Measurements from ENCODE around the gene PGA4.
"Not testable (repeated sequence)": the region's sequence is repeated elsewhere in the genome, so short reads cannot be mapped to it uniquely, and the experiment has no call there.

Gene PGA4

DNA sequence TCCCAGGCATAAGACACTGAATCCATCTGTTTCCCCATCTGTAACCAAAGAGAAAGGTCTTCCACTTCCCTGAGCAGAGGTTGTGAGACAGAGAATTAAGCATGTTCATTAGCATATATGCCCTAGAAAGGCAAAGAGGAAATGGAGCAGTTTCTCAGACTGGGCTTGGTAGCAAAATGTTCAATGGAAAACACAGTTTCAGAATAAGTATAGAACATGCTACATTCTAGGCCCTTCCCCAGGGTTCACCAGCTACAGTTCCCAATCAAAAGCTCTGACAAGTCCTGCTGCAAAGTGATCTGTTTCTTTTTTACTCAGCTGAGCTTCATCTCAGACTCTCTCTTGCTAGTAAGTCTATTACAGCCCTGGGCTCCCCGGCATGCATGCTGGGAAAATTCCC, 30.2 kb downstream of the PGA4 start:
- DNase-seq = not testable (repeated sequence)

DNA sequence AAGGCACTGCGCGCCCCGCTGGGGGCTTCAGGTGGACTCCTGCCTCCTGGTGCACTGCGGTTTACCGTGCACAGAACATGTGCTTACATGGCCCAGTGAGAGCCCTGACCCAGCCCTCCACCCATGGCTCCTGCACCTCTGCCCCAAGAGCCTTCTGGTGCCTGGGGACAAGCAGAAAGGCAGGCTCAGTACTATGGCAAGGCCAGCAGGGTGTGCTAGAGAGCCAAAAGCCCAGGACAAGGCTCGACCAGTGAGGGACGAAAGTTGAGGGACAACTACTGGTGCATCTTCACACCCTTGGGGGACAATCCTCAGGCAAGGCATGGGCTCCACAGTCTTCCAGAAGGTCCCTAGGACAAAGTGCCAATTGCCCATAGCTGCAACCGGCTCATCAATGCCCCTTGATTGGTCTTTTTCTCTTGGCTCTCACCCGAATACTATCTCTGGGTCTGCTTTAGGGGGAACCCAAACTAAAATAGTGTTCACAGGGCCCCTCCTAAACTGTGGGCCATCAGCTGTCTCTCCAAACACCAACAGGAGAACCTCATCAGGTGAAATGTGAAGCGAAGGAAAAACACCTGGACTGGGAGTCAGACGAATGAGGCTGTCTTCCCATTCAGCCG, 32.4 kb downstream of the PGA4 start:
- DNase-seq = peak; percentile 29

DNA sequence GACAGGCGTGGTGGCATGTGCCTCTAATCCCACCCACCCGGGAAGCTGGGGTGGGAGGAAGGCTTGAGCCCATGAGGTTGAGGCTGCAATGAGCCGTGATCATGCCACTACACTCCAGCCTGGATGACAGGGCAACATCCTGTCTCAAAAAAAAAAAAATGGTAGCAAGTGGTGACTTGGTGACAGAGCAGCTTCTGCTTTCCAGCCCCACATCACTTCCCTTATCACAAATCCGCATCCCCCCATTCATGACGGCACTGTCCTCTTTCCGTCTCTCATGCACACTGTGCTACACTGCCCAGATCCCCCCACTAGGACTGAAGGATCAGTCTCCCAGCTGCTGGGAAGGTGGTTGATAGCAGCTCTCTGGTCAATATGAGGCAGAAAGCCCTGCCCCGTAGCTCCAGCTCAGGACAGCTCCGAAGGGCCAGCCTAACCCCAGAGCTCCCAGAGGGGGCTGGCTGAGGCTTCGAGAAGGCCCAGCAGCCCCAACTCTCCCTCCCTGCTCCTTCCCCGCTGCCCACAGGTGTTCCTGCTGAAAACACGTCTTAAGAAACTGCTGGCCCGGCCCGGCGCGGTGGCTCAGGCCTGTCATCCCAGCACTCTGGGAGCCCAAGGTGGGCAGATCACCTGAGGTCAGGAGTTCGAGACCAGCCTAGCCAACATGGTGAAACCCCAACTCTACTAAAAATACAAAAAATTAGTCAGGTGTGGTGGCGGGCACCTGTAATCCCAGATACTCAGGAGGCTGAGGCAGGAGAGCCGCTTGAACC, 34.7 kb downstream of the PGA4 start:
- DNase-seq = no peak

DNA sequence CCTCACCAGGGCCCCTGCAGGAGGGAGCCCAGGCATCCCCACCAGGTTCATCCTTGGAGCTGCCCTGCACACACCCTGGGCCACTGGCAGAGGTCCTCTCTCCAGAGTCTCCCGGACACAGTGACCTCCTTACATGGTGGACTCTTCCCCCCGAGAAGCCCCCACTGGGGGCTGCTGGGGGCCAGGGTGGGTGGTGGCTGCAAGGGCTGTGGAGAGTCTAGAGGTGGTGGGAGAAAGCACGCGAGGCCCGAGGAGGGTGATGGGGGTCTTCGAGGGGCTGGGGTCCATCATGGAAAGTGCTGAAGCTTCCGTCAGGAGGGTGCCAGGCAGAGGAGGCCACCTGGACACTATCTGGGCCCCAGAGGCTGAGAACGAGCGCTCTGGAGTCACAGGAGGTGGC, 36.4 kb downstream of the PGA4 start:
- DNase-seq = no peak

DNA sequence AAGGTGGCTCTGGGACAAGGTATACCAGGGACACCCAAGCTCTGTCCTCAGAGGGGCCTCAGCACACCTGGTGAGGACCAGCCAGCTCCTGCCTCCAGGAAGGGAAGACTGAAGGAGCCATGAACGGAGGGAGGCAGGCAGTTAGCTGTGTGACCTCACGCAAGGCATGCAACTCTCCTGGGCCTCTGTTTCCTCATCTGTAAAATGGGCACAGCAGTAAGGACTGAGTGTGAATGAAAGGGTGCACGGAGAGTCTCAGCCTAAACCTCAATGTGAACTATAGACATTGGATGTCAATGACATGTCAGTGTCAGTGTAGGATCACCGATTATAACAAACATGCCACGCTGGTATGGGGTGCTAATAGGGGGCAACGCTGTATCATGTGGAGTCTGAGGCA, 37.2 kb downstream of the PGA4 start:
- no peak for DNase-seq

DNA sequence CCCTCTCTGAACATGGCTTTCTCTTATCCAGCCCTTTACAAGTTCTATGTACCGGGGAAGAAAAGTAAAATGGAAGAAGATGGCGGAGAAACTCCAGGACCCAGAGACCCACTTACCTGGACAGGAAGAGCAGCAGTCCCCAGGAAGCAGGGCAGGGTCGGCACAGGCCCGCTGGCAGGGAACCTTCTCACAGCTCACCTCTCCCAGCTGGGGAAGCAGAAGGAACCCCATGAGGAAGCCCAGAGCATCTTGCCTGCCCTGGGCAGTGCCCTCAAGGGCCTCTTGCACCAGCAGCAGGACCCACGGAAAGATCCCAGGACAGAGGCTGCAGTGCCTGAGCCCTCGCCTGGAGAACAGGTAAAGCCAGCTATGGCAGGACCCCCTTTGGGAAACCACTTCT, 42.2 kb downstream of the PGA4 start:
- no peak for DNase-seq

DNA sequence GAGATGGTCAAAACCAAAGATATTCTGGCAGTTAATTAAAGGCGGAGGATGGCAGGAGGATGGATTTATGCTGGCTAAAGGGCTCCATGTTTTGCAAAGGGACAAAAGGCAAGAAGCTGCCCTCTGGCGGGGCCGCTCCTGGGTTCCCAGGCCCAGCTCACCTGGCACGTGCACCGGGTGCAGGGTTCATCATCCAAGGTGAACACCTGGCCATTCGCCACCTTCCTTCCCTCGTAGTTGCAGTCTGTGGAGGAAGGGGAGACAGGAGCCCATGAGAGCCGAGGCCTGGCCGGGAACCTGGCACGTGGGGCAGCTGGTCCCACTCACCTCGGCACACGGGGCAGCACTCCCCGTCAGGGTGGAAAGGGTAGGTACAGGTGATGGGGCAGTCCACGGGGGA, 42.6 kb downstream of the PGA4 start:
- DNase-seq = no peak

DNA sequence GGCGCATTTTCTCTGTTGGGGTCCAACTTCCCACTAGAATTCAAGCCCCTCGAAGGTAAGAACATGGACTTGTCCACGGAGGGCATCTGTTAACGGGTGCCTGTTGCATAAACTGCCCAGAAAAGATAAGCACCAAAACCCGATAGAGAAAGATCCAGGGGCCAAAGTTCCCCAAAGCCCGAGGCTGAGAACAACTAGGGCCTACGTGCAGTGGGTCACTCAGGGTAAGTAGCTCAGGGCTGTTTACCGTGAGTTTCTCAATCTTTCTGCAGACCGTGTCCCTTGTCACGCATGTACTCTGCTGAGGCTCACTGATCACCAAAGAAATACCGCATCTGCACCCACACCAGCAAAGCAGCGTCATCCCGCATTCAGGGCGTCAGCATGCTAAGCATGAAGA, 43.2 kb downstream of the PGA4 start:
- DNase-seq = no peak

DNA sequence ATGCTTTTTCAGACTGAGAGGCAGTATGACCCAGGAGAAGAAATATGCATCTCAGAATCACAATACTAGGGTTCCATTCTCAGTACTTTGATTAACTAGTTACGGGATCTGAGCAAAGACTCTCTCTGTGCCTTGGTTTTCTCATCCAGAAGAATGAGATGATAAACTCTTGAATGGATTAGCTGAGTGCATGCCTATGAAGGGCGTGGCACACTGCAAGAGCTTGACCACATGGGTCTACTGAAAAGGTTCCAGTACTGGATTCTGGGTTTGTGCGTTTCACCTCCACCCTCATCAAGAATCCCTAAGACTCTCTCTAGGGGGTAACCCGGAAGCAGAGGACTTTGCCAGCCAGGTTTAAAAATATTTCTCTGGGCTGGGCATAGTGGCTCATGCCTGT, 44.5 kb downstream of the PGA4 start:
- no peak for DNase-seq

DNA sequence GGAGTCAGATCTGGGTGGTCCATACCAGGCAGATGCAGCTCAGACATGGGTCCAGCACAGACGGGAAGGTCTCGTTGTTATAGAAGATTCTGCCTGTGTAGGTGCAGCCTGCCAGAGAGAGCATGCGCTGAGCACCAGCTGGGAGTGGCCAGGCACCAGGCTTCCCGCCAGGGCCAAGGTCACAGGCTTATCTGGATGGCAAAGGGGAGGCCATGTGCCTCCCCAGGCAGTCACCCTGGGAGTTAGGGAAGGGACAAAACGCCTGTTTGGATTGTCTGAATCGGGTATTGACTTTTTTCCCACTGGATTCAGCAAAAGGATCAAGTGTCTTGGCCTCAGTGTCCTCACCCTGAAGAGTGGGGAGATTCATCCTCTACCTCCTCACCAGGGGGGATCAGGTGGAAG, 45.3 kb downstream of the PGA4 start:
- DNase-seq = no peak

DNA sequence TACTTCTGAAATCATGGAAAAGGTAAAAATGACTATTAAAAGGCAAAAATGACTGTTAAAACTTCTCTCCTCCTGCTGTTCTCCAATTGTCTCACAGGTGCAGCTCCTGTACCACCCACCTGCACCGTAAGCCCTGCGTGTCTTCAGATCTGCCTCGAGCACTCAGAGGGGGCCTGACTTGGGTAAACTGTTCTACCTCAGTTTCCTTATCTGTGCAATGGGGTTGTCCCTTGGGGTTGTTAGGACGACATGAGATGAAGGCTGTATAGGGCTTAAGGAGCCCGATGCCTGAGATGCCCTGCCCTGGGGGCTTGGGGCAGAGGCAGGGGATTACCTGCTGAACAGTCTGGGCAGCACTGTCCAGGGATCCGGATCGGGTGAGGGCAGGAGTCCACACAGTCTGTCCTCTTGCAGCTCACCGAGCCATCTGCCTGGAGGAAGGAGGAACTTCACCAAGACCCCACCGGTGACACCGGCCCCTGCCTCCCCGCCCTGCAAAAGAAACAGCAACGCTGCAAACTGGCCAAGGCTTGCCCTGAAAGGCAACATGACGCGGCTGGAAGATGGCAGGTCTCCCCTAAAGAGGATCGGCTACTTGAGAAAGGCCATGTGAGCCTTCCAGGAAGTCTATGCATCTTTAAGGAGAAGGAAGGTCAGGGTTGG, 46.6 kb downstream of the PGA4 start:
- no peak for DNase-seq

DNA sequence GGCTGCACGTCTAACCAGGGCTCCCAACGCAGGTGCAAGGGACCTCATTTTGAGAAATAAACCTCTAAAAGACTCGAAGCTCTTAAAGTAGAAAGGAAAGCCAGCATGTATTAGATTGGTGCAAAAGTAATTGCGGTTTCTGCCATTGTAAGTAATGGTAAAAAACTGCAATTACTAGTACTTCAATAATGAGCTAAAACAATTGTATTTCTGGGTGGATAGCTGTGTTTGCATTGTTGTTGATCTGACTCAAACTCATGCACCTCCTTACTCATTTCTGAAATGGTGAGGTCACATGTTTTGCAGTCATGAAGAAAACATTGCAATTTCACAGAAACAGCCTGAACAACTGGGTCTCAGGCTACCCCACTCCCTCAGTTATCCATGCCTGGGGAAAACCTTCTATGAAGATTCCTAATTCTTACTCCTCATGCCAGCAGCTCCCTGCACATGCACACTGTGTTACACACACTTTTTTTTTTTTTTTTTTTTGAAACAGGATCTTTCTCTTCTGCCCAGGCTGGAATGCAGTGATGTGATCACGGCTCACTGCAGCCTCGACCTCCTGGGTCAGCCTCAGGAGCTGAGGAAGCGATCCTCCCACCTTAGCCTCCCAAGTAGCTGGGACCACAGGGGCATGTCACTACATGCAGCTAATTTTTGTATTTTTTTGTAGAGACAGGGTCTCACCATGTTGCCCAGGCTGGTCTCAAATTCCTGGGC, 48.4 kb downstream of the PGA4 start:
- no peak for DNase-seq

DNA sequence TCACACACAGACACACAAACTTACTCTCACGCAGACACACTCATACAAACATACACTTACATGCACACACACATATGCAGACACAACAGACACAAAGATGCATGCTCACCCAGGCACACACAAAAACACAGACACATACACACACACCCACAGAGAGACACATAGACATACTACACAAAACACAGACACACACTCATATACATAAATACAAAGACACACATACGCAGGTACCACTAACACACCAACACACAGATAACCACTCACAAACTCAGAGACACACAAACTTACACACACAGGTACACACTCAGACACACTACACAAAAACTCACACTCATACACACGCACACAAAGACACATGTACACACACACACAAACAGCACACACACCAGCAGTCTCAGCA, 50.6 kb downstream of the PGA4 start:
- DNase-seq = no peak

DNA sequence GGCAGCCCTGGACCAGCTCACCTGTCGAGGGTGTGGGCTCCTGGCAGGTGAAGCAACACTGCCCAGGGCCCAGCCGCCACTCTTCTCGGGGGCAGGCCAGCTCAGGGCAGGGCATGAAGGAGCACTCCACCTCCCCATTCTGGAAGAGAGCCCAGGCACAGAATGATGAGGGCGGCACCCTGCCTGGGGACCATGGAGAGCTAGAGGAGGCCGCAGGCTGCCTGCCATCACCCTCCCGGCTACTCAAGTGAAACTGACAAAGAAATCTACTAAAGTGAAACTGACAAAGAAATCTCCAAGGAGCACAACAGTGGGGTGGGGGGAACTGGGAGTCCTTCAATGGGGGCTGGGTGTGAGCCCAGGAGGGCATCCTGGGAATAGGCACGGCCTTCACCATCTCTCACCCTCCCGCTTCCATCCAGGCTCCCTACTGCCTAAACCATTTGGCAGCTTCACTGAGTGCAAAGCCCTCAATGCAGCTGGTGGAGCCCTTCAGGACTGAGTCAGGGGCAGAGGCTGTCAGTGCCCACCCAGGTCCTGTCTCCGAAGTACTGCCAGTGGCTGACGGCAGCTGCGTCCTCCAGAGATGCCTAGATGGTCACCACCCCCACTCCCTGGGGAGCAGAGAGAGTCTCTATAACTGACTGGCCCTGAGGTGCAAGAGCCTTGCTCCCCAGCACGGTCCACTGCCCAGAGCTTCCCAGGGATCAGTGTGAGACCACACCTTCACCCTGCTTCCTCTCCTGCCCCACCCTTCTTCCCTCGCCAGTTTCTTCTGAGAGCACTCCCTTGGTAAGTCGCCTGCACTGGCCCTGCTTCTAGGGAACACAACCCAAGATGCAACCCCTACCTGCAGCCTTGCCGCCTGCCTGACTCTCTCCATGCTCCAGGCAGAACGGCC, 51.3 kb downstream of the PGA4 start:
- no peak for DNase-seq

DNA sequence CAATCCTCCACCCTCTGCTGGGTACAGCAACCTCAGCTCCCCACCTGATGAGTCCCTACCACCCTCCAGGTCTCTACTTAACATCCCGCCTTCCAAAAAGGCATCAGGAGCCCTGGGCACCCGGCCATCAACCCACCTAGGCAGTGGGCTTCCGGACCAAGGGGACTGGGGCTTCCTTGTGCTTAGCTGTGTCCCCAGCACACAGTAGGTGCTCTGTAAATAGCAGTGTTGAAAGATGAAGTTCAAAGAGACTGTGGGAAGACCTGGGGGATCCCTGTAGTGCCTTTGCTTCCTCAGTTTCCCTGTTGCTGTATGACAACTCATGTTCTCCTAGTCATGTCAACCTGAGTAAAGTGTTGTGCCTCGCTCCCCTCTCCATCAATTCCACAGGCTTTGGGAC, 51.9 kb downstream of the PGA4 start:
- no peak for DNase-seq

DNA sequence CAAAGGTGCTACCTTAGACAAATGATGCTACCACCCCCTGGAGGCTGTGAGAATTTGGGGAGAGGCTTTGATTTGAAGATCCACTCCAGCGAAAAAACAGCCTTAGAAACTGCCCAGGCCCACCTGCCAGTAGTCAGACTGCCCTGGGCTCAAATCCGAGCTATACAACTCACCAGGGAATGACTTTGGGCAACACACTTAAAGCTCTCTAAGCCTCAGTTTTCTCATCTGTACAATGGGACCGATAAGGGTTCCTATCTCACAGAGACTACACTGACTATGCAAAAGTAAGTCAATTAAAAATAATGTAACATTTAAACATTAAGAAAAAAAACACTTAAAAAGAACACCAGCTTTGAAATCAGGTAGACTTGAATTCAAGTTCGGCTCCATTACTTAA, 53.0 kb downstream of the PGA4 start:
- no peak for DNase-seq

DNA sequence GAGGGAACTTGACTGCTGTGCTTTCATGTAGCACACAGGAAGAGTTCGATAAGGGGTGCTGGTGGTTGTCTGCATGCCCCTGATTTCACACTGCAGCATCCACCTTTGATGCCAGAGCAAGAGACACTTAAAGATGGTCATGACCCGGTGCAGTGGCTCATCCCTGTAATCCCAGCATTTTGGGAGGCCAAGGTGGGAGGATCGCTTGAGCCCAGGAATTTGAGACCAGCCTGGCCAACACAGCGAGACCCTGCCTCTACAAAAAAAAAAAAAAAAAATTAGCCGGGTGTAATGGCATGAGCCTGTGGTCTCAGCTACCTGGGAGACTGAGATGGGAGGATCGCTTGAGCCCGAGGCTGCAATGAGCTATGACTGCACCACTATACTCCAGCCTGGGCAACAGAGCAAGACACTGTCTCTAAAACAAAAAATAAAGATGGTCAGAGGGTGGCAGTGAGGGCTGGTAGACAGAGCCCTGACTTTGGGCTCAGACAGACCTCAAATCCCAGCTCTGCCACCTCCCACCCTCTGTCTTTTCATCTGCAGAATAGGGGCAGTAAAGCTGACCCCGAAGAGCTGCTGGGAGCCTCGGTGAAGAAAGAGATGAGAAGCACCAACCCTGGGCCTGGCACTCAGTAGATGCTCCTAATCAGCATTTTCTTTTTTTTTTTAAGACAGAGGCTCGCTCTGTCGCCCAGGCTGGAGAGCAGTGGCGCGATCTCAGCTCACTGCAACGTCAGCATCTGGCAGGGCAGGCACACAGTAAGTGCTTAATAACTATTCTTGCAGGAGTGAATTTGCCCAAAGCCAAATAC, 55.2 kb downstream of the PGA4 start:
- no peak for DNase-seq

DNA sequence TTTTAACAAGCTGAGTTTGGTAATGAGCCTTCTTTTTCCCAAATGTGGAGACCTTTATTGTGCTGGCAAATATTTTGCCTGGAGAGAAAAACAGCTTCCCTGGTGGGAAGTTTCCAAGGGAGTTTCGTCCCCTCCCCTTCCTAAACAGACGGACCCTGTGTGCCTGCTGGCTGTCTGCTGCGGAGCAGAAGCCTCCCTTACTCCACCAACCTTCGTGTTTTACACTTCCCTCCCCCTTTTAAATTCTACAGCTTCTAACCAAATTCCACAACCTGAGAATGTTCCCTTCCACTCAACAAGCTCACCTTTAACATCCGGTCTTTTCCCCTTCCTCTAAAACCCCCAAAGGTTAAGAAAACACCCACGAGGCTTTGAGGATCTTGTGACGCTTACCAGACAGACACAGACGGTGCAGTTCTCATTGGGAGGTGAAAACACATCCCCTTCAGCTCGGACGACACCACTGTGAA, 55.9 kb downstream of the PGA4 start:
- no peak for DNase-seq

DNA sequence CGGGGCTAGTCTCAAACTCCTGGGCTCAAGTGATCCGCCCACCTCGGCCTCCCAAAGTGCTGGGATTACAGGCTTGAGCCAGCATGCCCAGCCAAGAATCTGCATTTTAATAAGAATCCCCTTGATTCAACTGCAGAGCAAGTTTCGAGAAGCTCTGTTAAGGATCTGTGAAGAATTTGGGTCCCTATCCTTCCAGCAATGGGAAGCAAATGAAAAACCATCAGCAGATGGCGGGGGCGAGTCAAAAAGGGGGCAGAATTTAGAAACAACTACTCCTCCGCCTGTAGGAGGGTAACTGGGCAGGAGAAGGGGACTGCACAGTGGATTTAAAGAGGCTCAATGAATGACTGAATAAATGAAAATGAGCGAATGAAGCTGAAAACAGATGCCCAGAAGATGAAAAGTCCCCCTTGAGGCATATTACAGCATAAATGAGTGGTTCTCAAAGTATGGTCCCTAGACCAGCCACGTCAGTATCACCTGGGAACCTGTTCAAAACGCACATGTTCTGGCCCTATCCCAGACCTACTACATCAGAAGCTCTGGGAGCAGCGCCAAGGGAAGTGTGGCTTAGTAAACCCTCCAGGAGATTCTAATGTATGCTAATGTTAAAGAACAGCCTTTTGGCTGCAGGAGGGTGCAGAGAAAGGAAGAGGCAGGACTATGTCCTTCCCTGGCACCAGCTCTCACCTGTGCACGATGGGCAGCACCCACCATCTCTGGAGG, 58.0 kb downstream of the PGA4 start:
- no peak for DNase-seq

DNA sequence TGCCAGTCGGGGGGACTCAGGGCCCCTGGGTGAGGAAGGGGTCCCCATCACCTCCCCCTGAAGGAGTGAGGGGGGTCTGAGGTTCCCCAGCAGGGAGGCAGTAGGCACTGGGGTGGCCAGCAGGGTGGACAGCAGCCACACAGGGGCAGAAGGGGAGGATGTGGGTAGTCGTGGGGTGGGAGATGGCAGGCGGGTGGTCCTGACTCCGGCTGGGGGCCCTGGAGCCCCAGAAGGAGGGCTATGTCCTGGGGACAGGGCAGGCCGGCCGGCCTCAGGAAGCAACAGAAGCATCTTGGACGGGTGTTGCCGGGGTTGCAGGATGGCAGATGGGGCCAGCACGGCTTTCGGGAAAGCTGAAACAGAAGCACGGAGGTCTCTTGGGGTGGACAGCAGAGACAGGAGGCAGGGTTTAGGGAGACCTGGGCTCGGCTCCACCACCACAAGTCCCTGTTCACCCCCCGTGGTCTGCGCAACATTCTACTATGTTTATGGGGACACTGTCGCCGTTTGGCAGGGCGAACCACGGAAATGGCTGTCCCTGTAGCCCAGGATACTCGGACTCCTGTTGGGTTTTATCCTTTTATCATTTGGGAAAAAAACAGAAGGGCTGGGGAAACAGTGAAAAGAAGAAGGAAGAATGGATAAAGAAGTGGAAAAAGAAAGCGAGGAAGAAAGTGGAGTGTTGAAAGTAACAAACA, 58.9 kb downstream of the PGA4 start:
- no peak for DNase-seq

All from NCI-H526 treated with DMSO at 0.1 percent for 48 hours (cell line).